Liver (tissue), 9 donors: ENCODE data around the gene HIF3A. TPM values are rescaled to one million over a fixed set of nuclear protein-coding genes. Genes with fewer than 3 reads are reported as not detected.

Experiments used
- DNase-seq: peaks from one replicate; pipeline ENCODE4 v3.0.0-alpha.2; 2017; ENCODE audit warnings: low spot score
- H3K27ac ChIP-seq, 2 donors: one replicate each; pipeline ENCODE4 v1.7.0; 2013; ENCODE audit warnings: inconsistent platforms in 2 of 2, low read length in 2 of 2, control low read depth in 1 of 2, low read depth in 1 of 2, mild to moderate bottlenecking in 1 of 2
- H3K27me3 ChIP-seq, 4 donors: one replicate each; pipeline versions ENCODE4 v1.6.1 to v1.7.0; 2013; ENCODE audit warnings: low read length in 3 of 4, inconsistent platforms in 1 of 4, mild to moderate bottlenecking in 1 of 4, moderate library complexity in 1 of 4; ENCODE audit not compliant: control insufficient read depth in 4 of 4, insufficient read depth in 4 of 4
- H3K36me3 ChIP-seq, 4 donors: one replicate each; pipeline versions ENCODE4 v1.6.1 to v1.7.0; 2013; ENCODE audit warnings: low read length in 3 of 4, mild to moderate bottlenecking in 3 of 4, low read depth in 1 of 4, moderate library complexity in 1 of 4; ENCODE audit not compliant: control insufficient read depth in 4 of 4, insufficient read depth in 3 of 4
- H3K4me1 ChIP-seq, 4 donors: one replicate each; pipeline versions ENCODE4 v1.6.1 to v1.7.0; 2013; ENCODE audit warnings: low read length in 3 of 4, mild to moderate bottlenecking in 3 of 4, moderate library complexity in 1 of 4; ENCODE audit not compliant: control insufficient read depth in 4 of 4, insufficient read depth in 4 of 4
- H3K4me3 ChIP-seq, 3 donors: one replicate each; pipeline versions ENCODE4 v1.6.1 to v1.7.0; 2013; ENCODE audit warnings: low read length in 3 of 3, control low read depth in 1 of 3, low read depth in 1 of 3, mild to moderate bottlenecking in 1 of 3
- H3K9ac ChIP-seq, 2 donors: one replicate each; pipeline ENCODE4 v1.7.0; 2013; ENCODE audit warnings: low read length in 2 of 2, mild to moderate bottlenecking in 2 of 2, moderate library complexity in 2 of 2, control low read depth in 1 of 2, low read depth in 1 of 2
- H3K9me3 ChIP-seq, 4 donors: one replicate each; pipeline versions ENCODE4 v1.6.1 to v1.7.0; 2013; ENCODE audit warnings: low read length in 3 of 4; ENCODE audit not compliant: control insufficient read depth in 4 of 4
- EGR1 ChIP-seq, 2 donors: IDR thresholded peaks; 2 replicates each; pipeline ENCODE4 v1.6.1; 2016 to 2018; ENCODE audit warnings: antibody characterized with exemption in 2 of 2, low read depth in 2 of 2
- JUND ChIP-seq, 2 donors: IDR thresholded peaks; 2 replicates each; pipeline ENCODE4 v1.6.1; 2016; ENCODE audit warnings: antibody characterized with exemption in 2 of 2
- NR2F2 ChIP-seq: IDR thresholded peaks from 2 replicates; pipeline ENCODE4 v1.6.1; 2016; ENCODE audit warnings: antibody characterized with exemption
- TAF1 ChIP-seq: conservative IDR thresholded peaks from 2 replicates; pipeline ENCODE4 v1.6.1; 2016; ENCODE audit warnings: antibody characterized with exemption, mild to moderate bottlenecking
- YY1 ChIP-seq: IDR thresholded peaks from 2 replicates; pipeline ENCODE4 v1.6.1; 2016; ENCODE audit warnings: antibody characterized with exemption, mild to moderate bottlenecking
- WGBS: extraction: QIAGEN DNeasy Blood & Tissue Kit; methylation state at CpG from one replicate; pipeline ENCODE4 v1.1.7; 2013; 5-methylcytosine and 5-hydroxymethylcytosine counted together
- polyA plus RNA-seq, 2 donors: library from polyadenylated mRNA; stranded (reverse) in 1 of 2; unstranded in 1 of 2; fragments of 200-250 nt in 1 of 2; fragments of >200 nt in 1 of 2; fragmentation: Nextera tagmentation in 1 of 2; extraction: Ambion mirVana in 1 of 2; gene quantifications; one replicate each; pipeline versions ENCODE4 v1.2.1 to v1.2.3, GENCODE V29; 2013 to 2015
- total RNA-seq, 2 donors: library from RNA; depleted of rRNA; stranded (reverse); fragments of >200 nt; gene quantifications; one replicate each; pipeline ENCODE4 v1.2.3, GENCODE V29; 2014
- TF ChIP-seq, protein P1 (sequence below): IDR thresholded peaks from 2 replicates; pipeline ENCODE4 v1.6.1; 2016; ENCODE audit warnings: antibody characterized with exemption
- TF ChIP-seq, protein P2 (sequence below): IDR thresholded peaks from 2 replicates; pipeline ENCODE4 v1.6.1; 2016; ENCODE audit warnings: antibody characterized with exemption, mild to moderate bottlenecking
- TF ChIP-seq, protein P3 (sequence below): IDR thresholded peaks from 2 replicates; pipeline ENCODE4 v1.6.1; 2016; ENCODE audit warnings: antibody characterized with exemption
- TF ChIP-seq, protein P4 (sequence below): IDR thresholded peaks from 2 replicates; pipeline ENCODE4 v1.6.1; 2016; ENCODE audit warnings: antibody characterized with exemption
- donor health status: healthy.
- donor health status: healthy.
- donor health status: healthy.
- donor health status: healthy.
- donor health status: healthy.

The HIF3A gene
- total and polyA plus RNA-seq, 4 donors: 2.2 to 20.5 (median 6.8) TPM

DNA sequence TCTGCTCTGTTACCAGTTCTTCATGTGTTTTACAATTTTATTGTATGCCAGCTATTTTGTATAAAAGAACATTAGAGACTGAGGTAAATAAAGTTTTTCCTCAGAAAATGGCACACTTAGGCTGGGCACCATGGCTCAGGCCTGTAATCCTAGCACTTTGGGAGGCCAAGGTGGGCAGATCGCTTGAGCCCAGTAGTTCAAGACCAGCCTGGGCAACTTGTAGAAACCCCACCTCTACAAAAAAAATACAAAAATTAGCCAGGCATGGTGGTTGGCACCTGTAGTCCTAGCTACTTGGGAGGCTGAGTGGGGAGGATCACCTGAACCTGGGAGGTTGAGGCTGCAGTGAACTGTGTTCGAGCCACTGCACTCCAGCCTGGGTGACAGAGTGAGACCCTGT is 84.5 kb downstream of the HIF3A start (continued):
- TF ChIP-seq EGR1 (IDR thresholded peaks at IDR 0.05; ENCODE audit: low read depth in 2 of 2): no peak
- TF ChIP-seq NR2F2: no peak
- TF ChIP-seq, protein P1, sequence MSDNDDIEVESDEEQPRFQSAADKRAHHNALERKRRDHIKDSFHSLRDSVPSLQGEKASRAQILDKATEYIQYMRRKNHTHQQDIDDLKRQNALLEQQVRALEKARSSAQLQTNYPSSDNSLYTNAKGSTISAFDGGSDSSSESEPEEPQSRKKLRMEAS: no peak
- no peak for TF ChIP-seq JUND (IDR thresholded peaks at IDR 0.05)

DNA sequence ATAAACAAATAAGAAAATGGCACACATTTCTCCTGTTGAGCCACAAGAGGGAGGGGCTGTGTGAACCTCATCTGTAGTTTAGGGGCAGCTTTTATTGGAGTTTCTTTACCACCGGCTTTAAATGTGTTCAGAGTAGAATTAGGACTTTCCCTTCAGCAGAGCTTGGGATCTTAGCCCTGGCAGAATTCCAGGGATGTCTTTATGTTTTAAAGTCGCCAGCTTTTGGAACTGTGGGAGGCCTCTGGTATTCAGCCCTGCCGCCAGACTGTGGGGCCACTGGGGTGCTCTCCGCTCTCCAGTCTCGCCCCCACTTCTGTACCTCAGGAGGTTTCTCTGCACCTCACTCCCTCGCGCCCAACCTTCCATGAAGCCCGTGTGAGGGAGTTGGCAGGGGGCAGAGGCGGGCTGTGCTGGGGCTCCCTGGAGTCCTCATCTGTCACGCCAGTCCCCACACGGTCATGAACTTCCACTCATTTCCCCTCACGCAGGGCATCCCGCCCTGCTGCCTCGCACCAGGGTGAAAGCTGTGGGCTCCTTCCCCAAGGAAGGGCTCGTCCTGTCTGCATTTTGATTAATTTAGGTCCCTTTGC is 85.0 kb downstream of the HIF3A start:
- Histone ChIP-seq H3K9me3 (no peaks in the 10 kb centered on the region), H3K4me3 (no peak overlapping the region), H3K9ac (no peak overlapping the region), H3K27ac (no peak overlapping the region), H3K4me1 (peaks cover 0 to 5% (median 3%) of the 10 kb centered on the region in 4 donors), H3K27me3 (no peaks in the 10 kb centered on the region), H3K36me3 (peaks cover under 1 to 32% (median 23%) of the 10 kb centered on the region in 4 donors)
- DNase-seq: no peak
- 95% methylated on average over 15 of the region's 15 CpGs for WGBS
- TF ChIP-seq YY1: no peak
- TF ChIP-seq TAF1: no peak

DNA sequence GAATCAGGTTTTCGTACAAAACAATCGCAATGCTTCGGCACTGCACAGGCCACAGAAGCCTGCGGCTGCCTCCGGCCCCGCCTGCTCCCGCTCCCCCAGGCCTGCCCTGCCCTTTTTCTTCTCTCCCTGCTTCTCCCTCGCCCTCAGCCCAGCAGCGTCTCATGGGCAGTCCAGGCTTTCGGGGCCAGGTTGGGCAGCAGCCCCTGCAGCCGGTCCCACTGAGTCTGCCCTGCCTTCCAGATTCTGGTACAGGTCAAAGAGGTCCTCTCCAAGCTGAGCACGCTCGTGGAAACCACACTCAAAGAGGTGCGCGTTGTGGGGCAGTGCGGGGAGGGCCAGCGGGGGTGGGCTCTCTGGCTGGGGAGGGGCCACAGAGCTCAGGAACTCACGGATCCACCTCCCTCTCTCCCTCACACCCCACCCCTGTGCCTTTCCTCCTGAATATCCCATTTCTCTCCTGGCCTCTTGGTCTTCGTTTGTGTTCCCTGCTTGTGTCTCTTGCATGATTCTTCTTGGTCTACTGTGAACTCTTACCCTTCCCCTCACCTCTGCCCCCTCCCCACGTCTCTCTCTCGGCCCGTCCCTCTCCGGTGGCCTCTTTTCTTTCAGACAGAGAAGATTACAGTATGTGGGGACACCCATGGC is 86.5 kb downstream of the HIF3A start:
- H3K9me3 ChIP-seq: no peaks in the 10 kb centered on the region
- peaks cover 8 to 32% (median 30%) of the 10 kb centered on the region in 4 donors for H3K36me3 ChIP-seq
- 90% methylated on average over 23 of the region's 23 CpGs for WGBS
- no peak overlapping the region for H3K27ac ChIP-seq
- H3K4me1 ChIP-seq: peaks cover 0 to 5% (median 3%) of the 10 kb centered on the region in 4 donors
- no peak overlapping the region for H3K9ac ChIP-seq
- no peaks in the 10 kb centered on the region for H3K27me3 ChIP-seq
- DNase-seq: no peak
- H3K4me3 ChIP-seq: no peak overlapping the region
- TF ChIP-seq, protein P2, sequence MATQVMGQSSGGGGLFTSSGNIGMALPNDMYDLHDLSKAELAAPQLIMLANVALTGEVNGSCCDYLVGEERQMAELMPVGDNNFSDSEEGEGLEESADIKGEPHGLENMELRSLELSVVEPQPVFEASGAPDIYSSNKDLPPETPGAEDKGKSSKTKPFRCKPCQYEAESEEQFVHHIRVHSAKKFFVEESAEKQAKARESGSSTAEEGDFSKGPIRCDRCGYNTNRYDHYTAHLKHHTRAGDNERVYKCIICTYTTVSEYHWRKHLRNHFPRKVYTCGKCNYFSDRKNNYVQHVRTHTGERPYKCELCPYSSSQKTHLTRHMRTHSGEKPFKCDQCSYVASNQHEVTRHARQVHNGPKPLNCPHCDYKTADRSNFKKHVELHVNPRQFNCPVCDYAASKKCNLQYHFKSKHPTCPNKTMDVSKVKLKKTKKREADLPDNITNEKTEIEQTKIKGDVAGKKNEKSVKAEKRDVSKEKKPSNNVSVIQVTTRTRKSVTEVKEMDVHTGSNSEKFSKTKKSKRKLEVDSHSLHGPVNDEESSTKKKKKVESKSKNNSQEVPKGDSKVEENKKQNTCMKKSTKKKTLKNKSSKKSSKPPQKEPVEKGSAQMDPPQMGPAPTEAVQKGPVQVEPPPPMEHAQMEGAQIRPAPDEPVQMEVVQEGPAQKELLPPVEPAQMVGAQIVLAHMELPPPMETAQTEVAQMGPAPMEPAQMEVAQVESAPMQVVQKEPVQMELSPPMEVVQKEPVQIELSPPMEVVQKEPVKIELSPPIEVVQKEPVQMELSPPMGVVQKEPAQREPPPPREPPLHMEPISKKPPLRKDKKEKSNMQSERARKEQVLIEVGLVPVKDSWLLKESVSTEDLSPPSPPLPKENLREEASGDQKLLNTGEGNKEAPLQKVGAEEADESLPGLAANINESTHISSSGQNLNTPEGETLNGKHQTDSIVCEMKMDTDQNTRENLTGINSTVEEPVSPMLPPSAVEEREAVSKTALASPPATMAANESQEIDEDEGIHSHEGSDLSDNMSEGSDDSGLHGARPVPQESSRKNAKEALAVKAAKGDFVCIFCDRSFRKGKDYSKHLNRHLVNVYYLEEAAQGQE: no peak
- TF ChIP-seq, protein P3, sequence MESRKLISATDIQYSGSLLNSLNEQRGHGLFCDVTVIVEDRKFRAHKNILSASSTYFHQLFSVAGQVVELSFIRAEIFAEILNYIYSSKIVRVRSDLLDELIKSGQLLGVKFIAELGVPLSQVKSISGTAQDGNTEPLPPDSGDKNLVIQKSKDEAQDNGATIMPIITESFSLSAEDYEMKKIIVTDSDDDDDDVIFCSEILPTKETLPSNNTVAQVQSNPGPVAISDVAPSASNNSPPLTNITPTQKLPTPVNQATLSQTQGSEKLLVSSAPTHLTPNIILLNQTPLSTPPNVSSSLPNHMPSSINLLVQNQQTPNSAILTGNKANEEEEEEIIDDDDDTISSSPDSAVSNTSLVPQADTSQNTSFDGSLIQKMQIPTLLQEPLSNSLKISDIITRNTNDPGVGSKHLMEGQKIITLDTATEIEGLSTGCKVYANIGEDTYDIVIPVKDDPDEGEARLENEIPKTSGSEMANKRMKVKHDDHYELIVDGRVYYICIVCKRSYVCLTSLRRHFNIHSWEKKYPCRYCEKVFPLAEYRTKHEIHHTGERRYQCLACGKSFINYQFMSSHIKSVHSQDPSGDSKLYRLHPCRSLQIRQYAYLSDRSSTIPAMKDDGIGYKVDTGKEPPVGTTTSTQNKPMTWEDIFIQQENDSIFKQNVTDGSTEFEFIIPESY: no peak
- TF ChIP-seq EGR1 (IDR thresholded peaks at IDR 0.05; ENCODE audit: low read depth in 2 of 2): no peak
- TF ChIP-seq, protein P4, sequence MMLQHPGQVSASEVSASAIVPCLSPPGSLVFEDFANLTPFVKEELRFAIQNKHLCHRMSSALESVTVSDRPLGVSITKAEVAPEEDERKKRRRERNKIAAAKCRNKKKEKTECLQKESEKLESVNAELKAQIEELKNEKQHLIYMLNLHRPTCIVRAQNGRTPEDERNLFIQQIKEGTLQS: no peak
